Activated CD4-positive, alpha-beta T cell treated with anti-CD3 and anti-CD28 coated beads for 48 hours (primary cell): ENCODE measurements around the gene DSP.

Source experiments
- DNase-seq: peaks from one replicate; pipeline ENCODE4 v3.0.0-alpha.2; 2020

DSP gene

GRCh38 chr6:7541175-7542064 lies at the start of gene DSP:
Gene DSP, plus strand, starts transcription at chr6:7541671. Its CDS starts 245 bp downstream, at chr6:7541916.
- DNase-seq = peak; percentile 45

GRCh38 chr6:7493866-7494265 lies 47.6 kb upstream of the DSP start:
- no peak for DNase-seq

- DNase-seq = no peak
Observed at GRCh38 chr6:7494638-7495037, 46.8 kb upstream of the DSP start.

- DNase-seq = no peak
Observed at GRCh38 chr6:7496266-7496875, 45.1 kb upstream of the DSP start.

GRCh38 chr6:7500752-7501282 lies 40.7 kb upstream of the DSP start:
- no peak for DNase-seq

GRCh38 chr6:7502743-7503142 lies 38.7 kb upstream of the DSP start:
- DNase-seq = no peak

- DNase-seq = no peak
Observed at GRCh38 chr6:7504041-7504440, 37.4 kb upstream of the DSP start.

GRCh38 chr6:7505189-7505699 lies 36.2 kb upstream of the DSP start:
- peak; percentile 40 for DNase-seq

- no peak for DNase-seq
Observed at GRCh38 chr6:7507600-7507999, 33.9 kb upstream of the DSP start.

- no peak for DNase-seq
Observed at GRCh38 chr6:7512320-7512719, 29.2 kb upstream of the DSP start.

- no peak for DNase-seq
Observed at GRCh38 chr6:7513529-7513928, 27.9 kb upstream of the DSP start.

- no peak for DNase-seq
Observed at GRCh38 chr6:7515363-7515762, 26.1 kb upstream of the DSP start.

- no peak for DNase-seq
Observed at GRCh38 chr6:7518877-7519276, 22.6 kb upstream of the DSP start.

- DNase-seq = no peak
Observed at GRCh38 chr6:7522873-7523272, 18.6 kb upstream of the DSP start.

- no peak for DNase-seq
Observed at GRCh38 chr6:7523922-7524321, 17.5 kb upstream of the DSP start.

- DNase-seq = no peak
Observed at GRCh38 chr6:7526755-7527154, 14.7 kb upstream of the DSP start.

- no peak for DNase-seq
Observed at GRCh38 chr6:7528565-7528964, 12.9 kb upstream of the DSP start.

- DNase-seq = no peak
Observed at GRCh38 chr6:7529141-7529540, 12.3 kb upstream of the DSP start.

GRCh38 chr6:7532232-7532631 lies 9.2 kb upstream of the DSP start:
- DNase-seq = no peak

GRCh38 chr6:7532821-7533220 lies 8.7 kb upstream of the DSP start:
- no peak for DNase-seq

GRCh38 chr6:7534192-7534591 lies 7.3 kb upstream of the DSP start:
- no peak for DNase-seq

- DNase-seq = no peak
Observed at GRCh38 chr6:7535498-7535897, 6.0 kb upstream of the DSP start.

GRCh38 chr6:7537565-7538174 lies 3.8 kb upstream of the DSP start:
- DNase-seq = no peak

- no peak for DNase-seq
Observed at GRCh38 chr6:7538484-7538883, 3.0 kb upstream of the DSP start.
